ENCODE results near the gene DES.

GRCh38 chr2:219387306-219388120 lies 30.7 kb upstream of the DES start, which contains the start of gene DNPEP:
- no peak for TF ChIP-seq CTCF (IDR thresholded peaks at IDR 0.05; ENCODE audit: poor library complexity, severe bottlenecking)
- no peak for TF ChIP-seq POLR2AphosphoS5 (IDR thresholded peaks at IDR 0.05)
- TF ChIP-seq EZH2 (IDR thresholded peaks at IDR 0.05; ENCODE audit: borderline replicate concordance, insufficient read depth, low read length, poor library complexity, severe bottlenecking) = no peak
